Choroid plexus epithelial cell (primary cell): ENCODE data around the gene OR51B6.
A peak's percentile ranks its signal among the peaks of the same experiment; 100 is the strongest.
"Not testable (repeated sequence)": the region's sequence is repeated elsewhere in the genome, so short reads cannot be mapped to it uniquely, and the experiment has no call there.

Experiments used
- DNase-seq: peaks from one replicate; pipeline ENCODE4 v3.0.0-alpha.2; 2010; ENCODE audit warnings: low read depth
- H3K4me3 ChIP-seq: 2 replicates; pipeline ENCODE4 v1.5.1; 2011; ENCODE audit warnings: low read depth, mild to moderate bottlenecking, control low read depth, low read length, moderate library complexity
- TF ChIP-seq, protein P1 (sequence below): conservative IDR thresholded peaks from 2 replicates; pipeline ENCODE4 v1.5.1; 2011; ENCODE audit warnings: low read depth, mild to moderate bottlenecking, control low read depth, inconsistent platforms, low read length, moderate library complexity

The OR51B6 gene

DNA sequence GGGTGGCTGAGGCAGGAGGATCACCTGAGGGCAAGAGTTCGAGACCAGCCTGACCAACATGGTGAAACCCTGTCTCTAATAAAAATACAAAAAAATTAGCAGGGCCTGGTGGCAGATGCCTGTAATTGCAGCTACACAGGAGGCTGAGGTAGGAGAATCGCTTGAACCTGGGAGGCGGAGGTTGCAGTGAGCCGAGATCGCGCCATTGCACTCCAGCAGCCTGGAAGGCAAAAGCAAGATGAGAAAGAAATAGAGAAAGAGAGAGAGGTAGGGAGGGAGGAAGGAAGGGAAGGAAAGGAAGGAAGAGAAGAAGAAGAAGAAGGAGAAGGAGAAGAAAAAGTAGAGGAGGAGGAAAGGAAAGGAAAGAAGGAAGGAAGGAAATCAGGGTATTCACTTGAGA is 15.1 kb downstream of the OR51B6 start:
- DNase-seq, H3K4me3 ChIP-seq: not testable (repeated sequence)
- TF ChIP-seq, protein P1, sequence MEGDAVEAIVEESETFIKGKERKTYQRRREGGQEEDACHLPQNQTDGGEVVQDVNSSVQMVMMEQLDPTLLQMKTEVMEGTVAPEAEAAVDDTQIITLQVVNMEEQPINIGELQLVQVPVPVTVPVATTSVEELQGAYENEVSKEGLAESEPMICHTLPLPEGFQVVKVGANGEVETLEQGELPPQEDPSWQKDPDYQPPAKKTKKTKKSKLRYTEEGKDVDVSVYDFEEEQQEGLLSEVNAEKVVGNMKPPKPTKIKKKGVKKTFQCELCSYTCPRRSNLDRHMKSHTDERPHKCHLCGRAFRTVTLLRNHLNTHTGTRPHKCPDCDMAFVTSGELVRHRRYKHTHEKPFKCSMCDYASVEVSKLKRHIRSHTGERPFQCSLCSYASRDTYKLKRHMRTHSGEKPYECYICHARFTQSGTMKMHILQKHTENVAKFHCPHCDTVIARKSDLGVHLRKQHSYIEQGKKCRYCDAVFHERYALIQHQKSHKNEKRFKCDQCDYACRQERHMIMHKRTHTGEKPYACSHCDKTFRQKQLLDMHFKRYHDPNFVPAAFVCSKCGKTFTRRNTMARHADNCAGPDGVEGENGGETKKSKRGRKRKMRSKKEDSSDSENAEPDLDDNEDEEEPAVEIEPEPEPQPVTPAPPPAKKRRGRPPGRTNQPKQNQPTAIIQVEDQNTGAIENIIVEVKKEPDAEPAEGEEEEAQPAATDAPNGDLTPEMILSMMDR = peak; percentile 23

GRCh38 chr11:5366856-5367255 is 15.5 kb downstream of the OR51B6 start:
- no peak for DNase-seq

GRCh38 chr11:5367448-5368074 is 16.3 kb downstream of the OR51B6 start:
- TF ChIP-seq, protein P1 = no peak
- DNase-seq = peak; percentile 77
- H3K4me3 ChIP-seq = no peak overlapping the region

More at GRCh38 chr11:5366856-5367255, 15.5 kb downstream of the OR51B6 start:
- H3K4me3 ChIP-seq = no peak overlapping the region
- TF ChIP-seq, protein P1 = no peak

- no peak overlapping the region for H3K4me3 ChIP-seq
- TF ChIP-seq, protein P1 = no peak
- DNase-seq = no peak
These were observed 17.3 kb downstream of the OR51B6 start for GRCh38 chr11:5368502-5369043.

GRCh38 chr11:5369789-5370188 is 18.5 kb downstream of the OR51B6 start:
- no peak overlapping the region for H3K4me3 ChIP-seq
- DNase-seq = peak; percentile 88
- TF ChIP-seq, protein P1 = peak; percentile 83

DNA sequence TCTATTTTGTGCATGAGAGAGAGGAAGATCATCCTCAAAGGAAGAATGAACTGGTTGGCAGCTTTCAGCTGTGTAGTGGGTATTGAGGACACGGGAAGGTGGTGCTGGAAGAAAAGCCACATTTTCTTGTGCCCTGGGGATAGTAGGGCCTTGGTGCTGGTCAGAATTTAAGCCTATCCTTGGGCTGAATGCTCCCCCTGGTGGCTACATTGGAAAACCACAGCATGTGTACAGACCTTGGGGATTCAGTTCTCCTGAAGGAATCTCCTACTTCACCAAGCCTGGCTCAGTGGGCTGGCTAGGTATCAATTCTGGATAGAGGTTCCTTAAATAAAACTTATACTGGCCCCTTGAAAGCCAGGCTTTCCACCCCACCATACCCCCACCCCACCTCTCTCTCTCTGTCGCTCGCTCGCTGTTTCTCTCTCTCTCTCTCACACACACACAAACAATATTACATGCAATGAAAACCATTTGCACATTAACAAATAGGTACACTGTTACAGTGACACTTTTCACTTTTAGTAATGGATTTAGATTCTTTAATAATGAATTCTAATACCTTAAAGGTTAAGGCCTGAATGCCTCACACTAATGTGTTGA is 29.5 kb downstream of the OR51B6 start:
- TF ChIP-seq, protein P1 = peak; percentile 96
- peak; percentile 87 for DNase-seq
- H3K4me3 ChIP-seq = no peak overlapping the region

GRCh38 chr11:5383576-5383975 is 32.3 kb downstream of the OR51B6 start, which contains the start of gene OR51M1:
TSS of gene OR51M1 (plus strand) at chr11:5383812. CDS start at chr11:5389399, 5,587 bp downstream.
- TF ChIP-seq, protein P1 = no peak
- no peak for DNase-seq
- no peak within 1 kb of the TSS for H3K4me3 ChIP-seq
